Measurements from ENCODE around the gene DCST1.

The DCST1 gene

DNA sequence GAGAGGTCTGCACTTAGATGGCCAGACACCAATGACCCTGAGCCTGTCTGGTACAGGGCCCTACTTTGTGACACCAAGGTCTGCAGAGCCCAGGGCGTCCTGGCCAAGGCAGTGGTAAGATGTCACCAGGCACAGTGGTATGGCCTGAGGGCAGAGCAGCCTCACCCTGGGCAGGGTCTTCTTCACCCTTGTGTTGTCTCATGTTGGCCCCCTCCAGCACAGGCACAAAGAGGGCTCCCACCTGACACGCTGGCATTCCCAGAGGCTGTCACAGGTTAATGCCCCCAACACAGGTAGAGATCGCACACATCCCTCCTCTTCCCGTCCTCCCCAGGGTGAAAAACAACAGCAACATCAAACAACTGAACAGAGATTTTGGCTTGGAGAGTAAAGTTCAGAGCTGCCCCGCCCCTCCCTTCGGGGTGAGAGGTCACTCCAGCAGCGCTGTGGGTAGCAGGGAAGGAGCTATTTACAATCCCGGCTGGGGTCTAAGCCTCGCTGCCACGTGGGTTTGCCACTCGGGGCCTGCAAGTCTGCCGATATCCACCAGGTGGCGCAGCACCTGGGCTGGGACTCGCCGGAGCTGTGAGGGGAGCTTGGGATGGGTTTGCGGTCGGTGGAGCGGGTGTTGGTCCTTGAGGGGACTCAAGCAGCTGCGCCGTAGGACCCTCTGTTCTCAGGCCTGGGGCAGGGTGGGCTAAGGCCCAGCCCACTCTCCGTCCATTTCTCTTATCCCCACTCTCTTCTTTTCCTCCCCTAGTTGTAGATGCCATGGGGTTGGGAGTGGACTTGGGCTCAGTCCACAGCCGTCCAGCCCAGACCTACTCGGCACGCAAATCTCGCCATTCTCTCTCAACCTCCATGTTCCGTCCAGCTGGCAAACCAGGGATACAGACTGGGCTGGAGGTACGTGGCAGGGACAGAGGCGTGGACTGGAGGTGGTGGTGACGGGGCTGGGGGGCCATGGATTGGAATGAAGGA is 57.7 kb downstream of the DCST1 start:
- peak; percentile 71 for DNase-seq (ENCODE audit: low read depth)

- no peak for DNase-seq (ENCODE audit: low read depth)
Observed at GRCh38 chr1:155092131-155092530, 58.5 kb downstream of the DCST1 start.

DNA sequence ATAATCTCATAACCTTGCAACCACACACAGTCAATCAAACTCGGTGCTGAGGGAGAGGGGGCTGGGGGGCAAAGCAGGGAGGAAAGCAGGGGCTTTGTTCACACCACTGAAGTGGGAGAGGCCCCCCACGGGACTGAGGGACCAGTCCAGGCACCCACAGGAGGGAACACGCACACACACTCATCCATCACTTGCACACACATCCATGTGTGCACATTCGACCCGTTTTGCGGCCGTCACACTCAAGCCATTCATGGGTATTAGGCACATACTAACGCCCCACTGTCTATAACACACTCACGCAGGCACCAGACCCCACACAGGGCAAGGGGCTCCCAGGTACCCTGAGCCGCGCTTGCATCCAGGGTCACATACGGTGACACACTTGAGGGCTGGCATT is 59.0 kb downstream of the DCST1 start:
- no peak for DNase-seq (ENCODE audit: low read depth)

DNA sequence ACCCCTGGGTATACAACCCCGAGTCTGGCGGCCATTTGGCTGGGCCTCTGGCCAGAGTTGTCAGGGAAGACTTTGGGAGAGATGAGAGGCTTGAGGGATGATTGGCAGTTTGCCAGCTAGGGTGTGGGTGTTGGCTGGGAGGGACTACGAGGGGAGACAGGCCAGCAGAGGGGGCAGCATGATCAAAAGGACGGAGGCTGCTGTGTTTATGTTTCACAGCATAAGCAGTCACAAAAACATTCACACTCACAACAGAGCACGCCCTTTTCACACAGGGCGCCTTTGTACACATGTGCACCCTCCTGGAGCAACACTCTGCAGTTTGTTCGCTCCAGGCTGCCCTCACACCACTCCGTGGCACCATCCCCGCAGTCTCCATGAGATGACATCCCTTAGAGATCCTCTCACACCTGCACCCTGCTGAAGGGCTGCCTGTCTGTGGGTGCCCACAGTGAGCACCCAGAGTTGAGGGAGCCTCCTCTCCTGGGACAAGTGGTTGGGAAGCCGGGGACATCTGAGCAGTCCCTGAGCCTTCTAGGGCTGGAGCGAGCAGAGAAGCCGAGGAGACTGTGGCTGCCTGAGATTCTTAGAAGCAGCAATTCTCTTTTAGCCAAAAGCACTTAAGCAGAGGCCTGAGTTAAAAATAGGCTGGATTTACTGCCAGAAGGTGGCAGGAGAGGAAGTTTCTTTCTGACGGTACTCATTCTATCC is 60.4 kb downstream of the DCST1 start:
- DNase-seq (ENCODE audit: low read depth) = no peak

- DNase-seq (ENCODE audit: low read depth) = no peak
Observed at GRCh38 chr1:155094622-155094948, 61.0 kb downstream of the DCST1 start.

GRCh38 chr1:155099331-155099730 is 65.7 kb downstream of the DCST1 start:
- no peak for DNase-seq (ENCODE audit: low read depth)
